CD4-positive, alpha-beta T cell treated with Interleukin-15 for 1 hour (primary cell): ENCODE data around the gene SLC12A9.

Source experiments
- DNase-seq: peaks from one replicate; pipeline ENCODE4 v3.0.0-alpha.2; 2020

Gene SLC12A9

DNA sequence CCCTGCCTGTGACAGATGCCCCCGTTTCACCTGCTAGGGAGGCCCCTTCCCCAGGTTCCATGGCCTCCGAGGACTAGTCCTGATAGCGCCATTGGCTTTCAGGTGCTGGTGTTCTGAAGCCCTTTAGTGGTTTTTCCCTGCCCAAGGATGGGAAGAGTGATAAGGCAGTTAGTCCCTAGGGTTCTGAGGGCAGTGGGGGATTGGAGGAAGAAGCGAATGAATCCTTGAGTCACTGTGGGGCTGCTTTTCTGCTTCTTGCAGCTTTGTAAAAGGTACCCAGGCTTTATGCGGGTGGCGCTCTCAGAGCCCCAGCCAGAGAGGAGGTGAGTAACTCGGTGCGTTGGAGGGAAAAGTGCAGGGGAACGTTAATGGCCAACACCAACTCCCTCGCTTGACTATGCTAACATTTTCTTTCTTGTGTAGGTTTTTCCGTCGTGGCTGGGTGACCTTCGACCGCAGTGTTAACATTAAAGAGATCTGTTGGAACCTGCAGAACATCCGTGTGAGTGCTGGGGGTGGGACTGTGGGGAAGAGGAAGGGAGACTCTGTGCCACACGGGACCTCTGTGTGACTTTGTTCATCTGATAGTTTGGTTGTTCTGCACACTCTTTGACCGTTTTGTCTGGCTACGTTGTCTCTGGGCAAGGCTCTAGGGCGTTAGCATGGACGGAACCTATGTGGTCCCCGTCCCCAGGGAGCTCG, 33.1 kb downstream of the SLC12A9 start:
- DNase-seq: no peak

DNA sequence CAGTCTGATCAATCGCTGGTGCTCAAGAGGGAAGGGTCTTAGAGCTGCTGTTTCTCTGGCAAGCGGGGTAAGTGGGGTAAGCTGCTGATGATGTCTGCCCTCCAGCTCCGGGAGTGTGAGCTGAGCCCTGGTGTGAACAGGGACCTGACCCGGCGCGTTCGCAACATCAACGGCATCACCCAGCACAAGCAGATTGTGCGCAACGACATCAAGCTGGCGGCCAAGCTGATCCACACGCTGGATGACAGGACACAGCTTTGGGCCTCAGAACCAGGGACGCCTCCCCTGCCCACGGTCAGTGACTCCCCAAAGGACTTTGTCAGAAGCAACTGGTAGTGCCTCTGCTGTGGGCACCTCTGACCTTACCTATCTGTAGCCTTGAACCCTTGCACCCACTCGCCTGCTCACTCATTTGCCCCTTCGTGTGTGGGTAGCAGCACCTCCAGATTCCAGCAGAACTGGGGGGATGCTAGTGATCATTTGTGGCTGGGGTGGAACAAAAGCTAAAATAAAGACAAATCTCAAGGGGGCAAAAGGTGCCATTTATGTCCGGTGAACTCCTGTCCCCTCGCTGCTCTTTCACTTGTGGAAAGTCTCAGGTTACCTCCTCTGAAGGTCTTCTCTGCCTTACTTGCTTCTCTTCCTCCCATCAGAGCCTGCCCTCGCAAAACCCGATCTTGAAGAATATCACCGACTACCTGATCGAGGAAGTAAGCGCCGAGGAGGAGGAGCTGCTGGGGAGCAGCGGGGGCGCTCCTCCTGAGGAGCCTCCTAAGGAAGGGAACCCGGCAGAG, 33.8 kb downstream of the SLC12A9 start:
- no peak for DNase-seq

GRCh38 chr7:100886936-100887515, 34.5 kb downstream of the SLC12A9 start:
- DNase-seq: no peak

DNA sequence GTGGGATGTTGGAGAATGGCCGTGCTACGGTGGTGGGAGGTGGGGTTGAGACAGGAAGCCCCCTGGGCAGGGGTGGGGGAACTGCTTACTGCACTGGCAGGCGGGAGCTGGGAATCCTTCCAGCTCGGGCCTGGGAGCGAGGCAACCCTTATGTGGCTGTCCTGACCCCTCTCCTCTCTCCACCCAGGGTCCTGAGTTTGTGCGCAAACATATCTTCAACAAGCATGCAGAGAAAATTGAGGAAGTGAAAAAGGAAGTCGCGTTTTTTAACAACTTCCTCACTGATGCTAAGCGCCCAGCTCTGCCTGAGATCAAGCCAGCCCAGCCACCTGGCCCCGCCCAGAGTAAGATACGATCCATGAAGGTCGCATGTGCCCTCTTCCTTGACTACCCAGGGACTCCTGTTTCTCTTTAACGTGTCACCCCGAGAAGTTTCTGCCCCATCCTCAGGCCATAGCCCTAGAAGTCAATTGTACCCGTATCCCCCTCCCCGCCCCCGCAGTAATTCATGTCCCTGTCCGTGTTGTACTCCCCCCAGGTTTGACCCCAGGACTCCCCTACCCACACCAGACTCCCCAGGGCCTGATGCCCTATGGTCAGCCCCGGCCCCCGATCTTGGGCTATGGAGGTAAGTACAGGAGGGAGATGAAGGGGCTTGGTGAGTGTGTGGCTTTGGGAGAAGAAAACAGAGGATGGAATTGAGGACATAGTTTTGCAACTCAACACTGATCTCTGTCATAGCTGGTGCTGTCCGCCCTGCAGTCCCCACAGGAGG, 35.2 kb downstream of the SLC12A9 start:
- DNase-seq: peak; percentile 78

DNA sequence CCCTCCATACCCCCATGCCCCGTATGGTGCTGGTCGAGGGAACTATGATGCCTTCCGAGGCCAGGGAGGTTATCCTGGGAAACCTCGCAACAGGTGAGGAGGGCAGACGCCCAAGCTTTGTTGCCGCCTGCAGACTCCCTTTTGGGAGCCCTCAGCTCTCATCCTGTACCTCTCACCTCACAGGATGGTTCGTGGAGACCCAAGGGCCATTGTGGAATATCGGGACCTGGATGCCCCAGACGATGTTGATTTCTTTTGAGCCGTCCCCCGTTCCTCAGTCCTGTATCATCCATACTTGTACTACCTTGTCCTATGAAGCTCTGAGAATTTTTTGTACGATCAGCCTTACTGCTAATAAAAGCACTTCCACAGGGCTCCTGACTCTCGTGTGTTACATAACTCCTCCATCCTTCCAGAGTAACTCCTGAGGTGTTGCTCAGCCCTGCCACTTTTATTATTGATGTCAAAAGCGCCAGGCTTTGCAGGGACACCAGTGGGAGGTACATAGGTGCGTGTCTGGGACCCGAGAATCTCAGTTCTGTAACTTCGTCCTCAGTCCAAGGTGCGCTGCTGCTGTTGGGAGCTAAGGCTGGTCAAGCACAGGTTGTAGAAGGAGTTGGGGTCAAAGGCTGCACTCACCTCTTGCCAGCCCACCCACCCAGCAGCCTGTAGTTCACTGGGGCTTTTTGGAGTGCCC, 35.9 kb downstream of the SLC12A9 start:
- DNase-seq: no peak

DNA sequence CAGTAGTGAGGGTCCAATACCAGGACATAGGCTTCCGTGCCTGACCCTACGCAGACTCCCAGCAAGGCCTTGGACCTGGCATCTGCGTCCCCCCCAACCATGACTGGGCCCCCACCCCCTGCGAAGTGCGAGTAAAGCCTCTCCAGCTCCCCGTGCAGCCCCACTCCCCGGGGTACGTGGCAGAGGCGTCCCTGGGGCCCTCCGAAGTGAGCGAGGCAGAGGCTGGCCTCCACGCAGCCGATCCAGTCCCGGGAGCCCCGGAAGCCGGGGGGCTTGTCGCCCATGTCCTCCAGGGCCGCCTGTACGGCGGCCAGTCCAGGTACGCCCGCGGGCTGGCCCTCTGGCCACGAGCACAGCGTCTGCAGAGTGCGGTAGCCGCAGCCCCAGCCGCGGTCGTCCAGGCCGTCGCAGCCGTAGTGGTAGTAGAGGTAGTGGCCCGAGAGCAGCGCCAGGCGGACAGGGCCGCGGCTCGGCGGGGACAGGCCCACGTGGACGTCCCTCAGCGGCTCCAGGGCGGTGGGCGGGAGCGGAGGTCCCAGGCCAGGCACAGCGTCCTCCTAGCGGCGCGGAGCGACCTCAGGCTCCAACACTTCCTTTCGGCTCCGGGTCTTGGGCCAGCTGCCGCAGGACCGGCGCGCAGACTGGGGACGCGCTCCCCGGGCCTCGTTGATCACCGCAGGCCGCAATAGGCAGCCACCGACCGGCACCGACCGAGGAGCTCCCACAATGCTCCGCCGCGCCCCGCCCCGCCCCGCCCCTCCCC, 36.7 kb downstream of the SLC12A9 start, which contains the start of gene UFSP1:
Gene UFSP1 (minus strand): TSS at position 728 of the 763 bp plus-strand sequence. CDS start 444 bp downstream, at position 284.
- no peak for DNase-seq

GRCh38 chr7:100890653-100891567, 38.4 kb downstream of the SLC12A9 start:
- no peak for DNase-seq

- no peak for DNase-seq
Measured at GRCh38 chr7:100891568-100892247, 39.2 kb downstream of the SLC12A9 start.

DNA sequence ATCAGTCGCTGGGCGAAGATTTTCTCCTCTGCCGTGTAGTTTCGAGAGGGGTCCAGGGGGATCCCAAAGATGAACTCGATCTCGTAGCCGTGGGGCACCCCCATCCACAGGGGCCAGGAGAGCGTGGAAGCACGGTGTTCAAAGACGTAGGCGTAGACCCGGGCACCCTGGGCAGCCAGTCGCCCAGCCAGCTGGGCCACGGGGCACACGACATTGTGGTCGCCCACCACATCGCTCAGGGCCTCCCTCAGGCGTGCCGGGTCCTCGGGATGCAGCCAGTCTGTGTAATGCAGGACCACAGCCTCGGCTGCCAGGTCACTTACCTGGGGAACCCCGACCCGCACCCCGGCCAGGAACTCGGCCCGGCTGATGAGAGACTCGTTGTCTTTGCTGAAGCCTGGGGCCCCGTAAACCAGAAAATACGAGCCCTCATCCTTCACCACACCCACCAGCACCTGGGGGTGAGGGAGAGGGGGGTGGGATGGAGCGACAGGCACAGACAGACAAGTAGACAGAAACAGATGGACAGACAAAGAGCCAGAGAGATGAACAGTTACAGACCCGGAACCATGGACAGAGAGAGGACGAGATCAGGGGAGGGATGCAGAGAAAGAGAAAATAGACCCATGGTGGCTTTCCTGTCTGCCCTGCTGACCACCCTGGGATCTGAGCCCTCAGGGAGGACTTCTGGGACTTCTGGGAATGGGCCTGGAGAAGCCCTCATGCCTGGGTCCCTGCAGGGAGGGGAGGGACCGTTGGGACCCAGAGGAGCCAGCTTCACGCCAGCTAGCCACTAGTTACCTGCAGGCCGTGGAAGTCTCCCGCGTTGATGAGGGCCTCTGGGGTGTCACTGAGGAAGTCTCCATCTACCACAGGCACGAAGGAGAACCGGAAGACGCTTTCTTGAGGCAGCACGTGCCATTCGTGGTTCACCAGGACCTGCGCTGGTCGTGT, 40.1 kb downstream of the SLC12A9 start:
- no peak for DNase-seq

- DNase-seq: no peak
Measured at GRCh38 chr7:100893318-100893895, 40.9 kb downstream of the SLC12A9 start.

- DNase-seq: no peak
Measured at GRCh38 chr7:100893910-100894721, 41.6 kb downstream of the SLC12A9 start.

DNA sequence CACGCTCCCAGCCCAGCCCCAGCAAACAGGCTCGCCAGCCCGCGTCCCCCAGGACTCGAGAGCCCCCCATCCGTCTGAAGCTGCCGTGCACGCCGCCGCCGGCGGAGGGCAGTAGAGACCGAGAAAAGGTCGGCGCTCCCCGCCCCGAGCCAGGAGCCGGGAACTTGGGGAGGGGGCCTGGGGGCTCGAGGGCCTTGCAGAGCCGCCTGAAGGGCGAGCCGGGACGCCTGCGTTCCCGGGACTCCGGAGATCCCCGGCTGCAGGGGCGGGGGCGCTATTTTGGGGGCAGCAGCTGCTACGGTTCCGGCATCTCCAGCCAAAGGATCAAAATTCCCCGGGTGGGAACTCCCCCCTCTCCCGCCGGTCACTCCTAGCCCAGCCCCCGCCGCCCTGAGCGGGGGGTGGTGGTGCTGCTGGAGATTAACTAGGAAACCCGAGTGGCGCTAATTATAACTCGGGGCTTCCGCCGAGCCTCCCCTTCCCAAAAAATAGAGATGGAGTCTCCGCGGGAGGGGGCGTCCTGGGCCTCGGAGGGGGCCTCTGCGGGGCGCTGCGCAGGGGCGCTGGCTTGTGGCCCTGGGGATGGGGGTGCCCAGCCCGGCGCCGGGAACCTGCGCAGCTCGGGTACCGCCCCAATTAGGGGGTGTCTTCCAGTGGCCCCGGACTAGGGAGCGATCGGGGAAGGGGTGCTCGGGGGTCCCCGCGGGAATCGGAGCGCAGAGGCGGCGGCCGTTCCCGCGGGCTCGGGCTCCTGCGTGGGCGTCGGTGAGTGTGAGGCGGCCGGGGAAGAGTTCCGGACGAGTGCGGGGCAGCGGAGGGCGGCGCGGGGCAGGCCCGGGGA, 42.6 kb downstream of the SLC12A9 start:
- DNase-seq: peak; percentile 34

DNA sequence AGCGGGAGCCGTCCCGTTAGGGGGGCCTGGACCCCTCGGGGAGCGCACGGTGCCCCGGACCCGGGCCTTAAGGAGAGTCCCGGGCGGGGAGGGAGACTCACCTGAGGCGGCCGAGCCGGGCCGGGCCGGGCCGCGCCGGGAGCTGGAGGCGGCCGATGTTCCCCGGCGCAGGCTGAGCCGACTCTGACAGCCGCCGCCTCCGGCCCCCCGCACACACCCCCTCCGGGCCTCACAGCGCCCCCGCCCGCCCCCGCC, 43.1 kb downstream of the SLC12A9 start, which contains the start of gene ACHE:
Gene ACHE (minus strand): TSS at position 188 of the 255 bp plus-strand sequence. CDS start 1,656 bp downstream, outside the sequence.
- no peak for DNase-seq

DNA sequence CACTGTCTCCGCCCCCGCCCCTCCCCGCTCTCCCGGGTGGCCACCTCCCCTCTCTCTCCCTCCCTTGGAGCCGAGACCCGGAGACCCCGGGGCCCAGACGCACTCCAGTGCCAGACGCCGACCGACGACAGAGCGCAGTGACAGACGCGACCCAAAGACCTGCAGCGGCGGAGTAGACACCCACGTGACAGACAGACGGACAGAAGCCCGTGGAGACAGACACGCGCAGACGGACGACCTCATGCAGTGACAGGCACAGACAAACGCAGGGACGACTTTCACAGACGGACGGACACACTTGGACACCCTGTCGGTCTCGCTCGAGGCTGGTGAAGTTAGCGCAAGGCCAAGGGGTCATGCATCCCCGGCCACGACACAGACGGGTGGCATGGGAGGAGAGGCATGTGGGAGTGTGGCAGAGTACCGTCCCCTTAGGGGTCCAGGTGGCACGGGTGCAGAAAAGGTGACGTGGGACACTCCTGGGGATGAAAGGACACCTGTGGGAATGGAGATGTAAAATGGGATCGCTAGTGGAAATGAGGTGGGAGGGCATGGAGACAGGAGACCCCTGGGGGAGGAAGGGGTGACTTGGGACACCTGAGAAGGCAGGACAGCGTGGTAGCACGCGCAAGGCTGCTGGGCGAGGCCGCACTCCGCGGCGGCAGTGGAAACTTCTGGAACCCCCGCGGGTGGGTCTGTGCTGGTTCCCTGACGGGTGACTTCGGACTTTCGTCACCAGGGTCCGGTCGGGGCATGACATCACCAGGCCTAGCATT, 43.6 kb downstream of the SLC12A9 start:
- peak; percentile 52 for DNase-seq

- DNase-seq: peak; percentile 51
Measured at GRCh38 chr7:100896732-100897608, 44.5 kb downstream of the SLC12A9 start.
